Karpas-422 (cell line): ENCODE results near the gene EIF4E1B. TPM values are rescaled to one million over a fixed set of nuclear protein-coding genes. Genes with fewer than 3 reads are reported as not detected.

ENCODE experiments used
- DNase-seq: peaks from one replicate; pipeline ENCODE4 v3.0.0-alpha.2; 2015
- H2AFZ ChIP-seq: fragments of 200-600 bp; sonication (generic); 2 replicates; pipeline ENCODE4 v1.6.1; 2014; ENCODE audit warnings: antibody characterized with exemption, low read length, mixed read lengths
- H3K27ac ChIP-seq: fragments of 200-600 bp; sonication (generic); 2 replicates; pipeline ENCODE4 v1.5.1; 2014; ENCODE audit warnings: mild to moderate bottlenecking, low read length, moderate library complexity
- H3K27me3 ChIP-seq: fragments of 200-600 bp; sonication (generic); 2 replicates; pipeline ENCODE4 v1.6.1; 2014; ENCODE audit warnings: low read length, mixed read lengths
- H3K36me3 ChIP-seq: fragments of 200-600 bp; sonication (generic); 2 replicates; pipeline ENCODE4 v1.6.1; 2014; ENCODE audit warnings: low read length, mixed read lengths; ENCODE audit not compliant: insufficient read depth
- H3K4me1 ChIP-seq: fragments of 200-600 bp; sonication (generic); 2 replicates; pipeline ENCODE4 v1.6.1; 2014; ENCODE audit warnings: mild to moderate bottlenecking, low read length, mixed read lengths
- H3K4me2 ChIP-seq: fragments of 200-600 bp; sonication (generic); 2 replicates; pipeline ENCODE4 v1.6.1; 2014; ENCODE audit warnings: low read length, low read depth, mild to moderate bottlenecking; ENCODE audit not compliant: poor library complexity, severe bottlenecking
- H3K4me3 ChIP-seq: fragments of 200-600 bp; sonication (generic); 2 replicates; pipeline ENCODE4 v1.5.1; 2014; ENCODE audit warnings: mild to moderate bottlenecking, antibody characterized with exemption, low read length, mixed read lengths
- H3K79me2 ChIP-seq: fragments of 200-600 bp; sonication (generic); 2 replicates; pipeline ENCODE4 v1.6.1; 2014; ENCODE audit warnings: mild to moderate bottlenecking, low read length, mixed read lengths
- H3K9ac ChIP-seq: fragments of 200-600 bp; sonication (generic); 2 replicates; pipeline ENCODE4 v1.6.0; 2014; ENCODE audit warnings: low read length
- H3K9me2 ChIP-seq: fragments of 200-600 bp; sonication (generic), shearing (Covaris generic); replicated peaks from 2 replicates; pipeline ENCODE4 v1.6.0; 2014; ENCODE audit warnings: mild to moderate bottlenecking, low read length, moderate library complexity; ENCODE audit not compliant: insufficient read depth
- H3K9me3 ChIP-seq: fragments of 300-700, 200-600 bp; sonication (generic); 2 replicates; pipeline ENCODE4 v1.6.1; 2014; ENCODE audit warnings: low read length, mixed read lengths
- H4K20me1 ChIP-seq: fragments of 200-600 bp; sonication (generic); 2 replicates; pipeline ENCODE4 v1.6.1; 2014; ENCODE audit warnings: mild to moderate bottlenecking, antibody characterized with exemption, low read length, low read depth; ENCODE audit not compliant: insufficient read depth
- total RNA-seq: library from RNA; depleted of rRNA; stranded (reverse); fragments of >200 nt; shearing (Covaris generic); gene quantifications from 2 replicates; pipeline ENCODE4 v1.2.3, GENCODE V29; 2014; ENCODE audit warnings: low replicate concordance

Gene EIF4E1B
- total RNA-seq, 1 experiment from 2014 or later: not detected

GRCh38 chr5:176662371-176663333 is 32.2 kb downstream of the EIF4E1B start:
- H2AFZ ChIP-seq: no peak overlapping the region
- H3K4me1 ChIP-seq: no peaks in the 10 kb centered on the region
- no peaks in the 10 kb centered on the region for H3K9me3 ChIP-seq
- no peak overlapping the region for H3K27ac ChIP-seq
- H3K79me2 ChIP-seq: no peaks in the 10 kb centered on the region
- no peak for DNase-seq
- no peaks in the 10 kb centered on the region for H3K27me3 ChIP-seq
- H3K4me2 ChIP-seq: no peak overlapping the region
- H3K9ac ChIP-seq: no peak overlapping the region
- H3K9me2 ChIP-seq: no peaks in the 10 kb centered on the region
- H4K20me1 ChIP-seq: peaks cover 12% of the 10 kb centered on the region; the same call in 1 of the 2 replicates
- H3K36me3 ChIP-seq: no peaks in the 10 kb centered on the region
- H3K4me3 ChIP-seq: no peak overlapping the region

GRCh38 chr5:176663566-176663965 is 33.1 kb downstream of the EIF4E1B start:
- no peak overlapping the region for H2AFZ ChIP-seq
- no peaks in the 10 kb centered on the region for H3K36me3 ChIP-seq
- H3K4me1 ChIP-seq: peaks cover 2% of the 10 kb centered on the region
- peaks cover 6% of the 10 kb centered on the region; the same call in 1 of the 2 replicates for H4K20me1 ChIP-seq
- no peak overlapping the region for H3K4me3 ChIP-seq
- no peaks in the 10 kb centered on the region for H3K79me2 ChIP-seq
- H3K27ac ChIP-seq: no peak overlapping the region
- no peak overlapping the region for H3K9ac ChIP-seq
- DNase-seq: no peak
- no peaks in the 10 kb centered on the region for H3K27me3 ChIP-seq
- H3K9me3 ChIP-seq: no peaks in the 10 kb centered on the region
- H3K9me2 ChIP-seq: no peaks in the 10 kb centered on the region
- H3K4me2 ChIP-seq: no peak overlapping the region

GRCh38 chr5:176664479-176664878 is 34.0 kb downstream of the EIF4E1B start:
- Histone ChIP-seq H3K9me2 (no peaks in the 10 kb centered on the region), H2AFZ (no peak overlapping the region), H3K27ac (no peak overlapping the region), H3K27me3 (no peaks in the 10 kb centered on the region), H3K4me1 (peaks cover 5% of the 10 kb centered on the region), H3K36me3 (no peaks in the 10 kb centered on the region), H4K20me1 (peaks cover 3% of the 10 kb centered on the region; the same call in 1 of the 2 replicates), H3K9me3 (no peaks in the 10 kb centered on the region), H3K79me2 (no peaks in the 10 kb centered on the region), H3K9ac (no peak overlapping the region), H3K4me2 (no peak overlapping the region), H3K4me3 (no peak overlapping the region)
- no peak for DNase-seq

GRCh38 chr5:176664886-176665285 is 34.4 kb downstream of the EIF4E1B start:
- H3K27me3 ChIP-seq: no peaks in the 10 kb centered on the region

GRCh38 chr5:176665517-176665916 is 35.0 kb downstream of the EIF4E1B start:
- Histone ChIP-seq H3K4me3 (no peak overlapping the region), H3K9me2 (no peaks in the 10 kb centered on the region), H3K36me3 (no peaks in the 10 kb centered on the region), H3K9ac (no peak overlapping the region), H3K27me3 (no peaks in the 10 kb centered on the region), H2AFZ (no peak overlapping the region), H4K20me1 (peaks cover 2% of the 10 kb centered on the region; the same call in 1 of the 2 replicates), H3K4me2 (no peak overlapping the region), H3K9me3 (no peaks in the 10 kb centered on the region), H3K79me2 (no peaks in the 10 kb centered on the region), H3K27ac (no peak overlapping the region), H3K4me1 (peaks cover 5% of the 10 kb centered on the region)
- no peak for DNase-seq

More at GRCh38 chr5:176664886-176665285, 34.4 kb downstream of the EIF4E1B start:
- DNase-seq: no peak
- no peaks in the 10 kb centered on the region for H3K9me3 ChIP-seq
- no peak overlapping the region for H3K9ac ChIP-seq
- no peak overlapping the region for H2AFZ ChIP-seq
- no peak overlapping the region for H3K4me2 ChIP-seq
- H3K4me1 ChIP-seq: peaks cover 5% of the 10 kb centered on the region
- no peak overlapping the region for H3K4me3 ChIP-seq
- H3K9me2 ChIP-seq: no peaks in the 10 kb centered on the region
- H3K79me2 ChIP-seq: no peaks in the 10 kb centered on the region
- H3K36me3 ChIP-seq: no peaks in the 10 kb centered on the region
- no peak overlapping the region for H3K27ac ChIP-seq
- H4K20me1 ChIP-seq: peaks cover 3% of the 10 kb centered on the region; the same call in 1 of the 2 replicates

- no peaks in the 10 kb centered on the region for H3K9me2 ChIP-seq
- no peak overlapping the region for H3K4me3 ChIP-seq
- H3K27ac ChIP-seq: no peak overlapping the region
- H4K20me1 ChIP-seq: no peaks in the 10 kb centered on the region
- H3K9me3 ChIP-seq: no peaks in the 10 kb centered on the region
- no peak overlapping the region for H2AFZ ChIP-seq
- no peaks in the 10 kb centered on the region for H3K79me2 ChIP-seq
- H3K9ac ChIP-seq: no peak overlapping the region
- H3K36me3 ChIP-seq: no peaks in the 10 kb centered on the region
- DNase-seq: no peak
- no peaks in the 10 kb centered on the region for H3K27me3 ChIP-seq
- no peak overlapping the region for H3K4me2 ChIP-seq
- peaks cover 5% of the 10 kb centered on the region for H3K4me1 ChIP-seq
Measured at GRCh38 chr5:176667637-176668036, 37.2 kb downstream of the EIF4E1B start.

GRCh38 chr5:176670449-176670848 is 40.0 kb downstream of the EIF4E1B start:
- Histone ChIP-seq H3K4me3 (no peak overlapping the region), H3K27me3 (no peaks in the 10 kb centered on the region), H3K27ac (no peak overlapping the region), H3K9ac (no peak overlapping the region), H3K9me3 (no peaks in the 10 kb centered on the region), H2AFZ (no peak overlapping the region), H3K36me3 (no peaks in the 10 kb centered on the region), H3K4me1 (peaks cover 5% of the 10 kb centered on the region), H4K20me1 (no peaks in the 10 kb centered on the region), H3K4me2 (no peak overlapping the region), H3K9me2 (no peaks in the 10 kb centered on the region), H3K79me2 (no peaks in the 10 kb centered on the region)
- DNase-seq: no peak

- Histone ChIP-seq H3K4me2 (no peak overlapping the region), H3K36me3 (no peaks in the 10 kb centered on the region), H3K4me1 (peaks cover 9% of the 10 kb centered on the region), H3K4me3 (no peak overlapping the region), H2AFZ (no peak overlapping the region), H3K9me3 (no peaks in the 10 kb centered on the region), H3K9ac (no peak overlapping the region), H4K20me1 (no peaks in the 10 kb centered on the region), H3K27ac (no peak overlapping the region), H3K9me2 (no peaks in the 10 kb centered on the region), H3K27me3 (no peaks in the 10 kb centered on the region), H3K79me2 (no peaks in the 10 kb centered on the region)
- DNase-seq: no peak
Measured at GRCh38 chr5:176671399-176671798, 40.9 kb downstream of the EIF4E1B start.
